Body of pancreas (tissue), 4 donors: Measurements from ENCODE around the gene ZNF581.

Experiments
- CTCF ChIP-seq, 7 experiments: fragments of 450-650 bp in 4 of 7; fragments of 200-600 bp in 3 of 7; sonication (generic) in 3 of 7; IDR thresholded peaks; one replicate each; pipeline ENCODE4 v1.5.1; 2016 to 2019; ENCODE audit warnings: antibody characterized with exemption in 7 of 7
- POLR2A ChIP-seq, 3 donors: fragments of 450-650 bp; IDR thresholded peaks; one replicate each; pipeline ENCODE4 v1.6.1; 2016; ENCODE audit warnings: antibody characterized with exemption in 3 of 3, mild to moderate bottlenecking in 2 of 3

- TF ChIP-seq CTCF (IDR thresholded peaks at IDR 0.05) (no peak), POLR2A (IDR thresholded peaks at IDR 0.05) (no peak)
Observed at GRCh38 chr19:55609326-55609725, 34.1 kb upstream of the ZNF581 start.
